Choroid plexus epithelial cell (primary cell): ENCODE measurements around the gene LBP.

Source experiments
- DNase-seq: peaks from one replicate; pipeline ENCODE4 v3.0.0-alpha.2; 2010; ENCODE audit warnings: low read depth
- H3K4me3 ChIP-seq: 2 replicates; pipeline ENCODE4 v1.5.1; 2011; ENCODE audit warnings: low read depth, mild to moderate bottlenecking, control low read depth, low read length, moderate library complexity
- CTCF ChIP-seq: conservative IDR thresholded peaks from 2 replicates; pipeline ENCODE4 v1.5.1; 2011; ENCODE audit warnings: low read depth, mild to moderate bottlenecking, control low read depth, inconsistent platforms, low read length, moderate library complexity

The LBP gene

GRCh38 chr20:38340693-38341092, 5.6 kb upstream of the LBP start:
- TF ChIP-seq CTCF, result no peak
- DNase-seq, result no peak
- H3K4me3 ChIP-seq, result no peak overlapping the region

GRCh38 chr20:38342216-38342615, 4.1 kb upstream of the LBP start:
- no peak for DNase-seq
- TF ChIP-seq CTCF, result no peak
- H3K4me3 ChIP-seq, result no peak overlapping the region

- H3K4me3 ChIP-seq, result no peak overlapping the region
- no peak for DNase-seq
- no peak for TF ChIP-seq CTCF
These were observed 3.5 kb upstream of the LBP start for GRCh38 chr20:38342713-38343310.

GRCh38 chr20:38343311-38344106, 2.8 kb upstream of the LBP start:
- H3K4me3 ChIP-seq, result no peak overlapping the region
- TF ChIP-seq CTCF, result no peak
- DNase-seq, result no peak

- no peak for DNase-seq
- H3K4me3 ChIP-seq, result no peak overlapping the region
- no peak for TF ChIP-seq CTCF
These were observed 2.1 kb upstream of the LBP start for GRCh38 chr20:38344107-38344701.

- no peak for DNase-seq
- H3K4me3 ChIP-seq, result no peak overlapping the region
- TF ChIP-seq CTCF, result no peak
These were observed 639 bp upstream of the LBP start for GRCh38 chr20:38345643-38346042.
